GM19351 (cell line): Measurements from ENCODE around the gene ITM2C.

ENCODE experiments used
- ATAC-seq: cut with Tn5 transposase; IDR thresholded peaks from one replicate; pipeline ENCODE4 v1.9.1; 2021; ENCODE audit warnings: mild to moderate bottlenecking, moderate library complexity; ENCODE audit not compliant: unreplicated experiment

Gene ITM2C

GRCh38 chr2:230864605-230865306 is at the start of gene ITM2C:
Gene ITM2C, plus strand, starts transcription at chr2:230864942. Its CDS starts 84 bp downstream, at chr2:230865026.
- peak; percentile 71 for ATAC-seq

- no peak for ATAC-seq
Measured at GRCh38 chr2:230815088-230815487, 49.7 kb upstream of the ITM2C start.

GRCh38 chr2:230816735-230817134 is 48.0 kb upstream of the ITM2C start:
- no peak for ATAC-seq

- ATAC-seq, result no peak
Measured at GRCh38 chr2:230819433-230819832, 45.3 kb upstream of the ITM2C start.

GRCh38 chr2:230821261-230821990 is 43.3 kb upstream of the ITM2C start:
- no peak for ATAC-seq

GRCh38 chr2:230821991-230822520 is 42.7 kb upstream of the ITM2C start:
- ATAC-seq, result no peak

GRCh38 chr2:230823264-230823964 is 41.3 kb upstream of the ITM2C start:
- no peak for ATAC-seq

- ATAC-seq, result peak; percentile 60
Measured at GRCh38 chr2:230824406-230824978, 40.2 kb upstream of the ITM2C start.

GRCh38 chr2:230825354-230825753 is 39.4 kb upstream of the ITM2C start:
- ATAC-seq, result no peak

GRCh38 chr2:230827774-230828271 is 36.9 kb upstream of the ITM2C start:
- ATAC-seq, result peak; percentile 17

- ATAC-seq, result peak; percentile 59
Measured at GRCh38 chr2:230828272-230828961, 36.3 kb upstream of the ITM2C start.

GRCh38 chr2:230829293-230829692 is 35.4 kb upstream of the ITM2C start:
- no peak for ATAC-seq

GRCh38 chr2:230829959-230830358 is 34.8 kb upstream of the ITM2C start:
- no peak for ATAC-seq

- no peak for ATAC-seq
Measured at GRCh38 chr2:230830428-230830827, 34.3 kb upstream of the ITM2C start.

GRCh38 chr2:230840301-230840700 is 24.4 kb upstream of the ITM2C start:
- no peak for ATAC-seq

GRCh38 chr2:230842473-230842872 is 22.3 kb upstream of the ITM2C start:
- no peak for ATAC-seq

GRCh38 chr2:230843132-230843531 is 21.6 kb upstream of the ITM2C start:
- ATAC-seq, result no peak

GRCh38 chr2:230846360-230846759 is 18.4 kb upstream of the ITM2C start:
- no peak for ATAC-seq

- peak; percentile 97 for ATAC-seq
Measured at GRCh38 chr2:230847883-230848388, 16.8 kb upstream of the ITM2C start.
